COR-L47 (cell line): Measurements from ENCODE around the gene SEBOX.

Source experiments
- DNase-seq: peaks from one replicate; lab custom pipeline; 2025; lab: John Stamatoyannopoulos, UW

Gene SEBOX

GRCh38 chr17:28364665-28365363 lies at the start of gene SEBOX:
SEBOX (minus strand) TSS chr17:28365199; CDS start chr17:28365151, 48 bp downstream.
- no peak for DNase-seq

- DNase-seq: no peak
Measured at GRCh38 chr17:28413804-28414203, 48.8 kb upstream of the SEBOX start.

GRCh38 chr17:28412099-28412498 lies 47.1 kb upstream of the SEBOX start:
- no peak for DNase-seq

- DNase-seq: no peak
Measured at GRCh38 chr17:28407974-28408306, 42.9 kb upstream of the SEBOX start.

- DNase-seq: peak; percentile 65
Measured at GRCh38 chr17:28407130-28407973, 42.4 kb upstream of the SEBOX start.

GRCh38 chr17:28406473-28406814 lies 41.4 kb upstream of the SEBOX start:
- no peak for DNase-seq

GRCh38 chr17:28405632-28406472 lies 40.9 kb upstream of the SEBOX start, which contains the start of gene SLC46A1:
SLC46A1 (minus strand) TSS chr17:28406212; CDS start chr17:28406114, 98 bp downstream.
- peak; percentile 67 for DNase-seq

- peak; percentile 18 for DNase-seq
Measured at GRCh38 chr17:28404812-28405570, 40.0 kb upstream of the SEBOX start.

- DNase-seq: no peak
Measured at GRCh38 chr17:28404461-28404811, 39.4 kb upstream of the SEBOX start.

GRCh38 chr17:28404007-28404406 lies 39.0 kb upstream of the SEBOX start:
- no peak for DNase-seq

GRCh38 chr17:28402844-28403243 lies 37.8 kb upstream of the SEBOX start:
- no peak for DNase-seq

- DNase-seq: peak; percentile 31
Measured at GRCh38 chr17:28402224-28402630, 37.2 kb upstream of the SEBOX start.

GRCh38 chr17:28399808-28400207 lies 34.8 kb upstream of the SEBOX start:
- no peak for DNase-seq

- no peak for DNase-seq
Measured at GRCh38 chr17:28398280-28398981, 33.4 kb upstream of the SEBOX start.

GRCh38 chr17:28397687-28398279 lies 32.8 kb upstream of the SEBOX start:
- DNase-seq: no peak

- no peak for DNase-seq
Measured at GRCh38 chr17:28397275-28397674, 32.3 kb upstream of the SEBOX start.

GRCh38 chr17:28396635-28397239 lies 31.7 kb upstream of the SEBOX start:
- no peak for DNase-seq

GRCh38 chr17:28395968-28396367 lies 31.0 kb upstream of the SEBOX start:
- no peak for DNase-seq

- no peak for DNase-seq
Measured at GRCh38 chr17:28395426-28395825, 30.4 kb upstream of the SEBOX start.

GRCh38 chr17:28394337-28395116 lies 29.5 kb upstream of the SEBOX start:
- no peak for DNase-seq
